HCT116 (cell line): Measurements from ENCODE around the gene MPPED1. TPM values are rescaled to one million over a fixed set of nuclear protein-coding genes. Genes with fewer than 3 reads are reported as not detected.

ENCODE experiments used
- ATAC-seq: fragments of 200-7000 bp; cut with Tn5 transposase; 2 replicates; pipeline ENCODE4 v1.9.1; 2020; ENCODE audit warnings: mild to moderate bottlenecking, moderate library complexity
- BruUV-seq: library from RNA; stranded (reverse); fragments of 400-500 nt; replicated peaks from 2 replicates; lab custom pipeline; 2021; lab: Mats Ljungman, UMichigan
- CTCF ChIA-PET: fragments of 300-600 bp; sonication (Branson Sonifier 250); formaldehyde crosslinking; loops from one replicate; lab custom pipeline; 2021; ENCODE audit warnings: antibody characterized with exemption; lab: Charles Lee
- POLR2A ChIA-PET: fragments of 300-600, 350-600 bp; sonication (Branson Sonifier 250); formaldehyde crosslinking; loops from one replicate; lab custom pipeline; 2021; ENCODE audit warnings: antibody characterized with exemption; lab: Charles Lee
- RAD21 ChIA-PET, 2 experiments: fragments of 300-600 bp; sonication (Branson Sonifier 250); formaldehyde crosslinking; loops; one replicate each; lab custom pipeline; 2023; ENCODE audit warnings: low total read pairs in 2 of 2; ENCODE audit not compliant: uncharacterized antibody in 2 of 2, unreplicated experiment in 2 of 2, low non-redundant PET in 1 of 2; lab: Charles Lee
- DNase-seq: peaks from one replicate; pipeline ENCODE4 v3.0.0-alpha.2; 2010; ENCODE audit warnings: low read depth, low spot score
- H2AFZ ChIP-seq: fragments of 200-600 bp; shearing (Covaris generic), sonication (generic); 2 replicates; pipeline ENCODE4 v1.6.1; 2017; ENCODE audit warnings: low read depth, mixed run types, mixed read lengths, antibody characterized with exemption, low read length; ENCODE audit not compliant: poor library complexity, severe bottlenecking
- H3K27ac ChIP-seq: 2 replicates; pipeline ENCODE4 v1.5.1; 2012; ENCODE audit warnings: low read depth, low read length
- H3K27me3 ChIP-seq: fragments of 200-600 bp; sonication (generic); 2 replicates; pipeline ENCODE4 v1.6.1; 2016; ENCODE audit warnings: mixed run types, low read length, mixed read lengths; ENCODE audit not compliant: insufficient read depth
- H3K36me3 ChIP-seq, 2 experiments: fragments of 200-500 bp in 1 of 2; fragments of 200-600 bp in 1 of 2; sonication (Bioruptor generic) in 1 of 2; sonication (generic) in 1 of 2; 2 replicates each; pipeline versions ENCODE4 v1.5.1 to v1.6.1; 2014 to 2016; ENCODE audit warnings: low read length in 2 of 2, inconsistent platforms in 1 of 2, mixed read lengths in 1 of 2, mixed run types in 1 of 2; ENCODE audit not compliant: insufficient read depth in 2 of 2, control insufficient read depth in 1 of 2
- H3K4me1 ChIP-seq, 2 experiments: fragments of 200-600 bp in 1 of 2; sonication (generic) in 1 of 2; 2 replicates each; pipeline versions ENCODE4 v1.5.1 to v1.6.1; 2012 to 2017; ENCODE audit warnings: low read length in 2 of 2, inconsistent platforms in 1 of 2, mild to moderate bottlenecking in 1 of 2, mixed read lengths in 1 of 2, mixed run types in 1 of 2, moderate library complexity in 1 of 2; ENCODE audit not compliant: insufficient read depth in 2 of 2, control insufficient read depth in 1 of 2
- H3K4me2 ChIP-seq: fragments of 200-600 bp; sonication (generic); 2 replicates; pipeline ENCODE4 v1.6.1; 2017; ENCODE audit warnings: mixed run types, low read length, mixed read lengths
- H3K4me3 ChIP-seq, 2 experiments: fragments of 200-600 bp in 1 of 2; sonication (generic) in 1 of 2; replicated peaks in 1 of 2; 2 replicates each; pipeline ENCODE4 v1.5.1; 2011 to 2016; ENCODE audit warnings: low read length in 2 of 2, control low read depth in 1 of 2, low read depth in 1 of 2, mild to moderate bottlenecking in 1 of 2, mixed read lengths in 1 of 2, mixed run types in 1 of 2
- H3K79me2 ChIP-seq: fragments of 200-600 bp; sonication (generic); 2 replicates; pipeline ENCODE4 v1.6.1; 2017; ENCODE audit warnings: mild to moderate bottlenecking, mixed run types, low read length, moderate library complexity, mixed read lengths; ENCODE audit not compliant: insufficient read depth
- H3K9ac ChIP-seq: fragments of 200-600 bp; sonication (generic); 2 replicates; pipeline ENCODE4 v1.6.1; 2016; ENCODE audit warnings: low read length, mixed read lengths
- H3K9me2 ChIP-seq: fragments of 200-600 bp; sonication (generic), shearing (Covaris generic); 2 replicates; pipeline ENCODE4 v1.6.1; 2017; ENCODE audit warnings: mixed run types, mild to moderate bottlenecking, moderate library complexity; ENCODE audit not compliant: insufficient read depth
- H3K9me3 ChIP-seq, 2 experiments: fragments of 200-500 bp in 1 of 2; fragments of 200-600 bp in 1 of 2; sonication (Bioruptor generic) in 1 of 2; sonication (generic) in 1 of 2; 2 replicates each; pipeline ENCODE4 v1.6.1; 2014 to 2017; ENCODE audit warnings: low read length in 2 of 2, mixed read lengths in 2 of 2, inconsistent platforms in 1 of 2, low read depth in 1 of 2, mild to moderate bottlenecking in 1 of 2, mixed run types in 1 of 2, moderate library complexity in 1 of 2; ENCODE audit not compliant: control insufficient read depth in 1 of 2, insufficient read depth in 1 of 2
- H4K20me1 ChIP-seq: fragments of 200-600 bp; sonication (generic), shearing (Covaris generic); 2 replicates; pipeline ENCODE4 v1.6.1; 2017; ENCODE audit warnings: mixed run types, mild to moderate bottlenecking, moderate library complexity; ENCODE audit not compliant: insufficient read depth
- CEBPB ChIP-seq: IDR thresholded peaks from 2 replicates; pipeline ENCODE4 v1.6.1; 2012; ENCODE audit warnings: low read depth
- CTCF ChIP-seq, 3 experiments: fragments of 200-600 bp in 1 of 3; sonication (generic) in 1 of 3; IDR thresholded peaks in 2 of 3; conservative IDR thresholded peaks in 1 of 3; 2 replicates each; pipeline ENCODE4 v1.5.1; 2012 to 2017; ENCODE audit warnings: low read depth in 2 of 3, low read length in 2 of 3, antibody characterized with exemption in 1 of 3, borderline replicate concordance in 1 of 3, control low read depth in 1 of 3, mild to moderate bottlenecking in 1 of 3, mixed read lengths in 1 of 3, mixed run types in 1 of 3, moderate library complexity in 1 of 3; ENCODE audit not compliant: insufficient read depth in 1 of 3
- ELF1 ChIP-seq: IDR thresholded peaks from 2 replicates; pipeline ENCODE4 v1.6.1; 2012; ENCODE audit warnings: low read depth, borderline replicate concordance
- EZH2 ChIP-seq: fragments of 200-600 bp; sonication (generic); IDR thresholded peaks from 2 replicates; pipeline ENCODE4 v1.6.1; 2017; ENCODE audit warnings: antibody characterized with exemption, mixed run types
- EZH2phosphoT487 ChIP-seq: fragments of 200-600 bp; IDR thresholded peaks from 2 replicates; pipeline ENCODE4 v1.6.1; 2018; ENCODE audit warnings: antibody characterized with exemption, borderline replicate concordance
- POLR2A ChIP-seq: IDR thresholded peaks from 2 replicates; pipeline ENCODE4 v1.7.0; 2011; ENCODE audit warnings: borderline replicate concordance; ENCODE audit not compliant: insufficient read depth, insufficient read length; ENCODE audit errors: extremely low read depth
- RAD21 ChIP-seq: IDR thresholded peaks from 2 replicates; pipeline ENCODE4 v1.6.1; 2012; ENCODE audit warnings: low read depth, mild to moderate bottlenecking
- SIN3A ChIP-seq: IDR thresholded peaks from 2 replicates; pipeline ENCODE4 v1.6.1; 2012; ENCODE audit warnings: low read depth
- TCF7L2 ChIP-seq: IDR thresholded peaks from 2 replicates; pipeline ENCODE4 v1.7.0; 2011; ENCODE audit warnings: borderline replicate concordance, inconsistent platforms; ENCODE audit not compliant: insufficient read depth, insufficient read length; ENCODE audit errors: extremely low read depth
- intact Hi-C: fragments of 100-400 bp; cut with micrococcal nuclease; formaldehyde crosslinking; loops from 2 replicates; pipeline ENCODE4 v1.10.0; 2022
- total RNA-seq: library from RNA; stranded (reverse); gene quantifications from one replicate; pipeline ENCODE4 v1.2.1, GENCODE V29; 2021; ENCODE audit not compliant: unreplicated experiment

MPPED1 gene
- total RNA-seq, 1 experiment from 2014 or later: not detected

- no peak for TF ChIP-seq CTCF (IDR thresholded peaks at IDR 0.05 in 2 of 3, conservative IDR thresholded peaks at IDR 0.05 in 1 of 3; ENCODE audit: borderline replicate concordance in 1 of 3, insufficient read depth in 1 of 3, low read depth in 2 of 3, low read length in 2 of 3)
- TF ChIP-seq TCF7L2: no peak
- no peak for TF ChIP-seq EZH2phosphoT487
- no peak for TF ChIP-seq ELF1
- no peak for TF ChIP-seq POLR2A
- no peak for TF ChIP-seq RAD21
- TF ChIP-seq CEBPB: no peak
- TF ChIP-seq EZH2: no peak
- TF ChIP-seq SIN3A: no peak
Observed at GRCh38 chr22:43423046-43423445, 11.2 kb downstream of the MPPED1 start (continued).

- DNase-seq (no peak), ATAC-seq (no peak)
- intact Hi-C loops: no loop called here
- Histone ChIP-seq H3K27me3 (0 out of 2 replicates have a peak, but pooled peaks cover 2% of the 10 kb centered on the region), H3K9me3 (no peaks in the 10 kb centered on the region), H3K9me2 (no peaks in the 10 kb centered on the region), H3K4me1 (no peaks in the 10 kb centered on the region), H3K4me2 (no peak overlapping the region), H3K36me3 (no peaks in the 10 kb centered on the region), H3K4me3 (no peak overlapping the region), H3K9ac (no peak overlapping the region), H3K27ac (no peak overlapping the region), H3K79me2 (no peaks in the 10 kb centered on the region), H2AFZ (no peak overlapping the region)
- no TSS peak for BruUV-seq
- POLR2A ChIA-PET: no interaction called here
- TF ChIP-seq CTCF (IDR thresholded peaks at IDR 0.05 in 2 of 3, conservative IDR thresholded peaks at IDR 0.05 in 1 of 3; ENCODE audit: borderline replicate concordance in 1 of 3, insufficient read depth in 1 of 3, low read depth in 2 of 3, low read length in 2 of 3): no peak
- TF ChIP-seq POLR2A: no peak
- TF ChIP-seq, all 23 proteins: peak for 0
- H4K20me1 ChIP-seq: no peaks in the 10 kb centered on the region
- ChIA-PET RAD21 (no interaction called here), CTCF (no interaction called here)
Observed at GRCh38 chr22:43424201-43424600, 12.4 kb downstream of the MPPED1 start.
